Esophagus mucosa (tissue), 1 donor: Measurements from ENCODE around the gene TNNI2. TPM values are rescaled to one million over a fixed set of nuclear protein-coding genes. Genes with fewer than 3 reads are reported as not detected.
"Not testable (repeated sequence)": the region's sequence is repeated elsewhere in the genome, so short reads cannot be mapped to it uniquely, and the experiment has no call there.

ENCODE experiments used
- ATAC-seq: fragments of 200-7000 bp; cut with Tn5 transposase; one replicate; pipeline ENCODE4 v1.9.1; 2020
- total RNA-seq: library from RNA; stranded (reverse); gene quantifications from one replicate; pipeline ENCODE4 v1.2.4, GENCODE V29; 2023
- donor health status: DM: yes; HTN: yes; CAD: no.

TNNI2 gene
- total RNA-seq, 1 donor from 2014 or later = 4.4 TPM

DNA sequence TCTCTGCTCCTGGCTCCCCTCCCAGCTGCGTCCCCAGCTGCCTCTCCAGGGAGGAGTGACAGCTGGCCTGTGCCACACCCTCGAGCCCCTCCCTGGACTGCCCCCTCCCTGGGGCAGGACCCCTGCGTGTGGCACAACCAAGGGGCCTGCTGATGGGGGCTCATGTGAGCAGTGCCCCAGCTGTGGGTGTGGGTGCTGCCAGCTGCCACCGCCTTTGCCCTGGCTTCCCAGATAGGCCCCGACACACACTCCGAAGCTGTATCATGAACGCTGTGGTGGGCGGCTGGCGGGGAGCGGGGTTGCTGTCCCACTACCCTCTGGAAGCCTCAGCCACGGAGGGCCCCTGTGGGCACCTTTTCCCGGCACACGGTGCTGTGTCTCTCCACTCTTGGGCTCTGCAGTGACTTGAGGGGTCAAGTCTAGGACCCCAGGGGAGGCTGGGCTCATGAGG, 37.1 kb downstream of the TNNI2 start:
- not testable (repeated sequence) for ATAC-seq

DNA sequence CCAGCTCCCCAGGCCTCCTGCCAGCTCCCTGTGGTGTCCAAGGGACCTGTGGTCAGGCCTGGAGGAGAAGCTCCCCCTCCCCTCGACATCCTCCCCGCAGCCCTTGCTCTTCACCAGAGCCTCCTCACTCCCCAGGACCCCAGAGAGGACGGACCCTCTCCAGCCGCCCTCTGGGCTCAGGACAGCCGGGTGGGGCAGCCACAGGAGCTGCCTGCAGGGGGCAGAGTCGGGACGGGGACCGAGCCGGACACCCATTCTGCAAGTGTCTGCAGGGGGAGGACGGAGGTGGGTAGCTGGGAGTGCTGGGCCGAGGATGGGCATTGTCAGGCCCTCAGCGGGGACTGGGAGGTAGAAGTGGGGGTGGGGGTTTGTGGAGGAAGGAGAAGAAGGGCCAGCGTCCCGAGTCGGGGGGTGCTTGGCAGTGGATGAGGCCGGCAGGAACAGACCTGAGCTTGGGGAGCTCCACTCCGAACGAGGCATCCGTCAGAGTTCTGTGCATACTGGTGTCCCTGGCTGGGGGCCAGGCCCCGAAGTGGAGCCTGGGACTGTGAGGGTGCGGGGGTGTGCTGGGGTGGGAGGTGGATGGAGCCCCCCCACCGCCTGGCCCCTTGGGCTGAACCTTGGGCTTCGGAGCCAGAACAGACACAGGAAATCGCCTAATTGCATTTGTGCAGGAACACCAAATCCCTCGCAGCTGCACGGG, 37.7 kb downstream of the TNNI2 start:
- ATAC-seq = peak; percentile 34

DNA sequence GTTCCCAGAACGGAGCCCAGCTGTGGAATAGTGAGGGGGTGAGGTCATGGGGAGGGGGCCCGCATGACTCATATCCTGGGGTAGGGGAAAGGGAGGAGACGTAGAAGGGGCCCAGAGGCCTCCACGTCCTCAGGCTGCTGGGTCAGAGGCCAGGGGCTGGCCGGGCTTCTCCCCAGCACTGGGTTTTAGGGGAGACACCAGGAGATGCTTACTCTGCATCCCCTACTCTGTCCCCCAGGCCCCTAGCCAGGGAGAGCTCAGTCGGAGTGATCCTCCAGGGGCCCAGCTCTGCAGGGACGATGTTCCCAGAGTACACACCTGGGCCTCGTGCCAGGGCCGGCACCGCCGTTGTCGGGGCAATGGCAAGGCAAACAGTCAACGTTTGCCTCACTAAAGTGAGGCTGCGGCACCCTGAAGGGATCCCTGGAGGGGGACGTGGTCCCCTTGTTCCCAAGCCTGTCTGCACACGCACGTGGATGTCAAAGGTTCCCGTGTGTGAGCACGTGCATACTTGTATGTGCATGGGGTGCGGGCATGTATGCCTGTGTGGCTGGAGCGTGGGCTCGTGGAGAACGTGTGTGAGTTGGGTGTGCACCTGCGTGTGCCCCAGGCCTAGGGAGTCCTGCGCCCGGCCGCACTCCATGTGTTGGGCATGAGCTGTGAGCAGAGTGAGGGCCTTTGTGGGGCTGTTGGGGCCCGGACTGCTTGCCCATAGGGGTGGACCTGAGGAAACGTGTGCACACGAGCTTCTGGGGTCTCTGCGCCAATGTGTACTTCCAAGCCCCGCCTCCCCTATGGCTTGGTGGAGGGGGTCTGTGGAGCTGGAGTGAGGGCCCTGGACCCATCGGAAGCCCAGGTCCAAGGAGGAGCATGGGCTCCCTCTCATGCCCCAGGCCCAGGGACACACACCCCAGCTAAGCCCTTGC, 38.7 kb downstream of the TNNI2 start:
- ATAC-seq = no peak

DNA sequence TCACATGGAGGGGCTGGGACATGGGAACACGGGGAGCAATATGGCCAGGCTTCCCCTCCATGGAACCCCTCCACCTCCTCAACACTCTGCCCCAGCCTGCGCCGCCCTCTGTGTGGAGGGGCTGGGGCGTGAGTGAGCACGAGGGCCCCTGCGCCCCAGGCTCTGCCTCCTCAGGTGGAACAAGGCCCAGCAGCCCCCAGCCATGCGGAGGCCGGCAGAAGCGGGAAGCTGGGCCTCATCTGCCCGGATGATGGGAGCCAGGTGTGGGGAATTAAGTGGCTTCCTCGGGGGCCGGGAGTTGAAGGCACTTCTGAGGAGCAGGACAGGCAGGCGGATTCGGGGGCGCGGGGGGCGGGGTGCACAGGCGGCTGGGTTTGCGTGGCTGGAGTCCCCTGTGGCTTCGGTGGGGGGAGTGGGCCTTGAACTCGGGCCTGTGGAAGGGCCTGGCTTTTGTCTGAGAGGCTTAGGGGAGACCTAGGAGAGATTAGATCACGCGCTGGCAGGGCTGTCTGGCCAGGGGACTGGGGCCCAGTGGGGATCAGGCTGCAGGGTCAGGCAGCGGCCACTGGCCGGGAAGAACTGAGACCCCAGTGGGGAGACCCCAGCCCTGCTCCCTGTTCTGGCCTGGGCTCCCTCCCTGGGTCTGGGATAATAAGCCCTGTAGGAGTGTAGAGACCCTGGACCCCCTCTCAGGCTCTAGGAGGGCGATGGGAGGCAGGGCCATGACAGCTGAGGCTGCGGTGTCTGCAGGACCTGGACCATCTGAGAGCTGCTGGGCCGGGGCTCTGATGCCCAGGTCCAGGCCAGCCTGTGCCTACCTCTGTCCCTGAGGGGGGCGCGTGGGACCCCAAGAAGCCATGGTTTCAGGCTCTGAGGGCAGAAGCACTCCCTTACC, 39.6 kb downstream of the TNNI2 start:
- ATAC-seq = no peak

DNA sequence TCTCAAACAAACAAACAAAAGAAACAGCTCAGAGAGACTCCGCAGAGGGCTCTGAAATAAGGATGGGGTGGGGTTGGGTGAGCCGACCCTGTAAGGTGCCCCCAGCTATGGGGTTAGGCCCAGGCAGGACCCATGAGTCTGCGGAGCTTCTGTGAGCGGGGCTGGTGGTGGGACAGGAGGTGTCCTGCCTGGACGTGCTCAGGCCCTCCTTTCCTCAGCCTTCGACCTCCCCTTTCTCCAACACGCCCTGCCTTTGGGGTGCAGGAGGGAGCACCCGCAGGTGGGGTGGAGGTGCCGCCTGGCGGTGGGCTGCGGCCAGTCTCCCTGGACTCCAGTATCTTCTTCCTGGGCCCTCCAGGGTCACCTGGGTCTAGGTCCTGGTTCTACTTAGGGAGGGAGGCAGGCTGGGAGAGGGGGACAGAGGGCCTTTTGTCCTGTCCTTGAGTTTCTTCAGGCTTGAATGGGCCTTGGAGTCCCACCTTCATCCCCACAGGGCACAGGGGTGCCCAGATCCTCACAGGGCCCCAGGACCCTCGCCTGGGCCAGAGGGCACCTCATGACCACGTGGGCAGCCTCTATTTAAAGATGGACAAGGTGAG, 40.7 kb downstream of the TNNI2 start:
- ATAC-seq = peak; percentile 3

DNA sequence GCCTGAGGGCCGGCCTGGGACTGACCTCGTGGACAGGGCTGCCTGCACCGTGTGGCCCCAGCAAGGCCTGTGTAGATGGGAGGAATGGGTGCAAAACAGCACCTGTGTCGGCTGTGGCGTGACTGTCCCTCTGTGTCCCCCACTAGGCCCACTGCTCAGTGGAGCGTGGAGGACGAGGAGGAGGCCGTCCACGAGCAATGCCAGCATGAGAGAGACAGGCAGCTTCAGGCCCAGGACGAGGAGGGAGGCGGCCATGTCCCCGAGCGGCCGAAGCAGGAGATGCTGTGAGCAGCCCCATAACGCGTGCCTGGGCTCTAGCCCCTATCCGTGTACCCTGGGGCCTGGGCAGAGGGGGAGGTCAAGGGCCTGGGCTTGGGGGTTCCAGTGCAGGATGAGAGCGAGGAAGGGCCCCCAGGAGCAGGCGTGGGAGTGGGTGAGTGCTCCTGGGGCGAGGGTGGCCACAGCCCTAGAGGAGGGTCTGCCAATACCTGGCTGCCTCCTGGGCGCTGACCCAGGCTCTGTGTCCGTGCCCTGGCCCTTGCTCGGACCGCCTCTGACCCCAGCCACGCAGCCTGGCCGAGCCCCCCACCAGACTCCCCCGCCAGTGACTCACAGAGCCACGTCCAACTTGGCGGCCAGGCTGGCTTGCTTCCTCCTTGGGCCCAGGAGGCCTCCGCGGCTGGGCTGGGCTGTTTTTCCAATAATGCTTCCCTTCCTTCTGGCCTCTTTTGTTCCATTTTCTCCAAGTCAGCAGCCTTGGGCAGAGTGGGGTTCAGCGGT, 41.4 kb downstream of the TNNI2 start:
- no peak for ATAC-seq

DNA sequence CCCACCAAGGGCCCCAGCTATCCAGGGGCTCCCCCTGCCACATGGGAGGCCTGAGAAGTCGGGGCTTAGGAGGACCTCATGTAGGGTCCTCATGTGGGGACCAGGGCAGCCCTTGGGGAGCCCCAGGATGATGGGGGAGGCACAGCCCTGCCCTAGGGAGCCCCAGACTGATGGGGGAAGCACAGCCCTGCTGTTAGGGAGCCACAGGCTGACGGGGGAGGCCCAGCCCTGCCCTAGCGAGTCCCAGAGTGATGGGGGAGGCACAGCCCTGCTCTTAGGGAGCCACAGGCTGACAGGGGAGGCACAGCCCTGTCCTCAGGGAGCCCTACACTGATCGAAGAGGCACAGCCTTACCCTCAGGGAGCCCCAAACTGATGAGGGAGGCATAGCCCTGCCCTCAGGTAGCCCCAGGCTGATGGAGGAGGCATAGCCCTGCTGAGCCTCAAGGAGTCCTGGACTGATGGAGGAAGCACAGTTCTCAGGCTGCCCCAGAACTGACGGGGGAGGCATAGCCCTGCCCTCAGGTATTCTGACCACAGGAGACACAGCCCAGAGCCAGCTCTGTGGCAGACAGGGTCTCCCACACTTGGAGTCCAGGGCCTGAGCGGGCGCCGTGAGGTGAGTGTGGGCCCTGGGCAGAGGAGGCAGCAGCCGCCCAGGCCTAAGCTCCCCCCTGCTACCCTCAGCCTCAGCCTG, 42.1 kb downstream of the TNNI2 start:
- no peak for ATAC-seq

DNA sequence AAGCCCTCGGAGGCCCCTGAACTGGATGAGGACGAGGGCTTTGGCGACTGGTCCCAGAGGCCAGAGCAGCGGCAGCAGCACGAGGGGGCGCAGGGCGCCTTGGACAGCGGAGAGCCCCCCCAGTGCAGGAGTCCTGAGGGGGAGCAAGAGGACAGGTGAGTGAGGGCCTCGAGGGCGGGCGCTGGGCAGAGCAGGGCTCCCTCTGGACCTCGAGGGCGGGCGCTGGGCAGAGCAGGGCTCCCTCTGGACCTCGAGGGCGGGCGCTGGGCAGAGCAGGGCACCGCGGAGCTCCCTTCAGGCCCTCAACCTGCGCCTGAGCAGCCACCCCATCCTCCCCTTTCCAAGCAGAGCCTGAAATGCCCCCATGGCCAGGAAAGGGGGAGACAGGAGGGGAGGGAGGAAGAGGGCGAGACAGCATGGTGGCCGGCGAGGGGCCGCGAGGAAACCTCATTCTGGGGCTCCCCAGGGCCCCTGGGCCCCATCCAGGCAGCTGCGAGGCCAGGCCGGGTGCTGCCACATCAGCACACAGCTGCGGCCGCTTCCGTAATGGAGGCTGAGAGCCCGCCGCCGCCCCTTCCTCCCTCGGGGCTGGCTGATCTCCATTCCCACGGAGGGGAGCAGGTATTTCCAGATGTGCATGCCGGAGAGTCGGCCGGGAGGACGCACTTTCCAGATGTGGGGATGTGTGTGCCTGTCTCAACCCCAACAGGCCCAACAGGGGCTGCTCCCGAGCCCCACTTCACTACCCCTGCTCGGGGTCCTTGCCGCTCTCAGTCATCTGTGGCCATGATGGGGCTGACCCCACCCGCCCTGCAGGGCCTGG, 42.9 kb downstream of the TNNI2 start:
- ATAC-seq = no peak

DNA sequence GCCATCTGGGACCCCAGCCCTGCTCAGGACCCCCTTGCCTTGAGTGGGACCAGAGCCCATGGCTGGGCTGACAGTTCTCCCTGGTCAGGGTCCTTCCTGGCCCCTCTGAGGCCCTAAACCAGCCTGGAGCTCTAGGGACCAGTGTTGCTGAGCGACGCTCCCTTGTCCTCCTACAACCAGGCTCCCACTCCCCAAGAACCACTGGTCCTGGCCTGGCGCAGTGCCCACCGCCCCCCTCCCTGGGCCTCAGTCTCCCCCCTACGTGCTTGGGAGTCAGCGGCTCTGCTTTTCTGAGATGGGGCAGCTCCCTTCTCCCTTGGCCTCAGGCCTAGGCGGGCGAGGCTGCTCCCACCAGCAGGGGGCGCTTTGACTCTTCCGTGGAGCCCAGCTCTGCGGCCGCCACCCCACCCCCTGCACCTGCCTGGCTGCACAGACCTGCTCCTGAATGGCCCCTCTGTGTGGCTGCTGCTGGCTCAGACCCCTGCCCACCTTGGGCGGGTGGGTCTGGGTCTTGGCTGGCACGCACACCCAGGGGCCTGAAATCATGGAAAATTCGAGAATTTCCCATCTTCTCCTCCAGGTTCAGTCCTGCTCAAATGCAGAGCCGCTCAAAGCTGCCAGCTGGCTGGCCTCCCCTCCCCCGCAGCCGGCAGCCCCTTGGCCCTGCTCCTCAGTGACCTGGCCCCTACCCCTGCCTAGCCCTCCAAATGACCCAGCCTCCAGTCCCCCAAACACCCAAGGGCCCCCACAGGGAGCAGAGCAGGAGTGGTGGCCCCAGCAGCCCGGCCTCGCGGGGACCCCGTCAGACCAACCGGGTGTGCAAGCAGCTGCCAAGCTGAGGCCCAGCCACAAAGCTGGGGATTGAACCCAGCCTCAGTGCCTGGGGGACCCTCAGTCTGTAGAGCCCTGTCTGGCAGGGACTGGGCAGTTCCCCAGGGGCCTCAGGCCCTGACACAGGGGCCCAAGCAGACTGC, 43.8 kb downstream of the TNNI2 start:
- ATAC-seq = peak; percentile 80

DNA sequence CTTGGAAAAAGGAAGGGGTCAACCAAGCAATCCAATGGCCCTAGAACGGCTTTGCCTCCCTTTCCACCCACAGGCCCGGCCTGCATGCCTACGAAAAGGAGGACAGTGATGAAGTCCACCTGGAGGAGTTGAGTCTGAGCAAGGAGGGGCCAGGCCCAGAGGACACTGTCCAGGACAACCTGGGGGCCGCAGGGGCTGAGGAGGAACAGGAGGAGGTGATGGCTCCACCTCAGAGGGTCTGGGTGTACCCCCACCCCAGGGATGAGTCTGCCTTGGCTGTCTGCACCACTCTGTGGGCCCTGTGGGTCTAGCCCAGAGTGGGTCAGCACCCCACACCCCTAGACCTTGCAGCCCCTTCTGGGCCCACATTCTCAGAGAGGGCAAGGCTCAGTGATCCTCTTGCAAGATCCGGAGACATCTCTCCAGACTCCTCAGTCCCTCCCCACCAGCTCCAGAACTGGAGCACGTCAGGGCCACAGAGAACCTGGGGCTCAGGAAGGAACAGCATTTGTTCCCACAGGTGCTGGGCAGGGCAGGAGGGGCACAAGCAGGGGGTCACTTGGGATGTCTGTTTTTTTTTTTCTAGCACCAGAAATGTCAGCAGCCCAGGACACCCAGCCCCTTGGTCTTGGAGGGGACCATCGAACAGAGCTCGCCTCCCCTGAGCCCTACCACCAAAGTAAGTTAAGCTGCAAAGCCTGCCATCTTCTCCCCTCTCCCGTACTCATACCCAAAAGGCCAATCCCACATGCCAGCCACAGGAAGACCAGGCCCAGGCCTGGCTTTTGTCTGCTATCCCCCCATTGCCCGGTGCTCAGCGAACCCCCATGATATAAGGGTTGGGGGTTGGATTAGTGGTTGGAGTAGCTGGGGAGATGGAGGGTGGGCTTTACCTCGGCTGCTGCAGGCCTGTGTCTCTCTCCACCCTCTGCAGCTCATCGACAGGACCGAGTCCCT, 44.8 kb downstream of the TNNI2 start:
- ATAC-seq = no peak

DNA sequence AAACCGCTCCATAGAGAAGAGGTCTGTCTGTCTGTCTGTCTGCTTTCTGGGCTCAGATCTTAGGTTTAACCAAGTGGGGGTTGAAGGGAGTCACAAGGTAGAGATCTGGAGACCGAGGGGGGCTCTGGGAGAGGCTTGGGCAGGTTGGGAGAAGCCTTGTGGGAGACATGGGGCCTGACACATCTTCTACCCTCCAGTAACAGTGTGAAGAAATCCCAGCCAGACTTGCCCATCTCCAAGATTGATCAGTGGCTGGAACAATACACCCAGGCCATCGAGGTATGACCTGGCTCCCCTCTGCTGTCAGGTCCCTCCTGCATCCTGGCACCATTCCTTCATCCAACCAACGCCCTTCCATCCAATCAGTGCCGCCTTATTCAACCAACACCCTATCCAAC, 45.5 kb downstream of the TNNI2 start:
- no peak for ATAC-seq

DNA sequence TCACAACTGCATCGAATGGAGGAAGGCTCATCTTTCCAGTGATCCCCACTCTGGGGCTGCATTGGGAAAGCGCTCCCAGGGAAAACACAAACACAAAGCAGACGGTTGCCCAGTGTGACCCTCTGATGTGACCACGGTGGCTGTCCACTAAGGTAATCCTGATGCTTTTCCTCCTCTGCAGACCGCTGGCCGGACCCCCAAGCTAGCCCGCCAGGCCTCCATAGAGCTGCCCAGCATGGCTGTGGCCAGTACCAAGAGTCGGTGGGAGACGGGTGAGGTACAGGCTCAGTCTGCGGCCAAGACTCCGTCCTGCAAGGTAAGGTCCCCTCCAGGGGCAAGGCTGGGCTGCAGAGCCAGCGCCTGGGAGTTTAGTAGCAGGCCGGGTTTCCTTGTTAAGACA, 47.8 kb downstream of the TNNI2 start:
- not testable (repeated sequence) for ATAC-seq

DNA sequence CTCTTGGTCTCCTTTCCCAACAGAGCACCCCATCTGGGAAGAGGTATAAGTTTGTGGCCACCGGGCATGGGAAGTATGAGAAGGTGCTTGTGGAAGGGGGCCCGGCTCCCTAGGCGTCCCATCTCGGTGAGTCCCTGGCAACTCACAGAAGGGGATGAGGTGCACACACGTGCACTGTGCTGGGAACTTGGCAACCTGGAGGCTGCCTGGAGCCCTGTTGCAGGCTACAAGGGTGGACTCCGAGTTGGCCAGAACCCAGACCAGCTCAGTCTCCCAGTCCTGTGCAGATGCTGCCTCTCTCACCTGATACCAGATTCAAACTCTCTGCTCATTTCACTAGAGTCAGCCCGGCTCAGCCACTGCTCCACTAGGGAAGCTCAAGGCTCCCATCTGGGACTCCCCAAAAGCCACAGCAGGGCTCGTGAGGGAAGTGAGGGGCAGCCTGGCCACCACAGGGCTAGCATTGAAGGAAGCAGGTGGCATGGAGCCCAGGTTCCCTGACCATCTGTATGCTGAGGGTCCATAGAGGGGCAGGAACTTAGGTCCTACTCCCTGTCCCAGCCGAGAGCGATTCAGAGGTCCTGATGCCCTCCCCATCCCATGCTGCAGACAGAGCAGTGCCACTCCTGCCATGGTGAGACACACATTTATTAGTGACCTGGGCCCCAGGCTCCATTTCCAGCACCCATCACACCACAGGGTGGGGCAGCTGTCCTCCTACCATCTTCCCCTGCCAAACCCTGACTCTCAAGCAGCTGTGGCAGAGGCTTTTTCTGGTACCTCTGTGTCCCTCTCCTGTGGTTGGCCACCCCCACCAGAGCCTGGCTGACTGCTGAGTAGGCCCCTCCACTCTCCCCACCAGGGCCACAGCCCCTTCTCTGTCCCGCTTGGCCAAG, 48.9 kb downstream of the TNNI2 start:
- ATAC-seq = no peak

DNA sequence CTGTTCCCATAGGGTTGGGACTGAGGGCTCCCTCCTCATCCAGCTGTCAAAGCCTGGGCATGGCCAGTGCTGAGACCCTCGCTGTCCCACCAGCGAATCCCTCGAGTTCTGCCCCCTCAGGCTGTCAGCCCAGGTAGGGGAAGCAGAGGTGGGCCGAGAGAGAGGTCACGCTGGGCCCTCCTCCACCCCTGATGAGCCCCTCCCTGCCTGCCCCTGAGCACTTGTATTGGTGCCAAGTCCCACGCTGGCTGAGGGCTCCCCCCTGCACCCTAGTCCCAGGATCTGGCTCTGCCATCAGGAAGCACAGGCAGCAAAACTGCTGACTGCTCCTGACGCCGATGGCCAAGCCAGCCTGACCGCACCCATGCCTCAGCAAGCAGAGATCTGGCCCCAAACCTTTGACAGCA, 49.6 kb downstream of the TNNI2 start:
- ATAC-seq = no peak

DNA sequence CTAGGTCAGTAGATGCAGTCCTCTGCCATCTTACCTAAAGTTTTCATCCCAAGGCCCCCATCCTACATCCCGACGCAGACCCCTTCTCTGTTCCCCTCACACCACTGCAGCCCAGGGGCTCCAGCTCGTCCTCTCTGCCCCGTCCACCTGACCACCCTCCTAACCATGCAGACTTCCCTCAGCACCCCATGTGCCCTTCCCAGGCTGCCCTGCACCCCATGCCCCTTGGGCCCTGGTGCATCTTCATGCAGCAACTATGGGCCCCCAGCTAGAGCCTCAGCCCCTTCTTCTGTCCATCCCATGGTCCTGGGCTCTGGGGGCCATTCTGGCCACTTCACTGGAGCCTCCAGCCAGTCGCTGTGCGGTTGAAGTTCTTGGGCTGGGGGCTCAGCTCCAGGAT, 50.0 kb downstream of the TNNI2 start:
- peak; percentile 4 for ATAC-seq

DNA sequence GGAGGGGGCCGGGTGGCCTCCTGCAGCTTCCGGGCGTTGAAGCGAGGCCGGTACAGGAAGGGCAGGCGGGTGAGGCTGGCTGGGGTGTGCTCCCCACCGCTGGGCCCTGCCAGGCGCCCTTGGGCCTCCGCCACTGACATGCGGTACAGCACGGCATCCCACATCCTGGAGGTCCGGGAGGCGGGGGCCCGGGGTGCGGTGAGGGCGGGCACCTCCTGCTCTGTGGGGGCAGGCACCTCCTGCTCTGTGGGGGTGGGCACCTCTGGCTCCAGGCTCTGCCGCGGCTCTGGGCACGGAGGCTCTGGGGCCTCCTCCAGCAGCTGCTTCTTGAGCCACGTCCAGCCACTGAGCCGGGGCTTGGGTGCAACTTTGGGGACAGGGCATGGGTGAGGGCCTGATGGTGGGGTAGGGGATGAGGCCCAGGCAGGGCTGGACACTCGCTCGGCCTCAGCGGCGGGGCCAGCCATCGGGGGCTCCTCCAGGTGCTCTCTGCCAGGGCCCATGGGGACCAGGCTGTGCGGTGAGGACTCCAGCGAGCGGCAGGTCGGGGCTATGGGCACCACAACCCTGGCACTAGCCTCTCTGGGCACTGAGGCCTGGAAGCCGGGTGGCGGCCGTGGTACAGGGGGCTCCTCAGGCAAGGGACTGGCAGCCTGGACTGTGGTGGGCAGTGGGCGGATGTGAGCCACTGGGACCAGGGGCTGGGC, 50.6 kb downstream of the TNNI2 start:
- peak; percentile 40 for ATAC-seq
